Neural progenitor cell (in vitro differentiated cells): ENCODE data around the gene RNF220.

Source experiments
- CTCF ChIP-seq: fragments of 200-600 bp; sonication (generic); IDR thresholded peaks from 2 replicates; pipeline ENCODE4 v1.5.1; 2017; ENCODE audit warnings: antibody characterized with exemption, mild to moderate bottlenecking
- EZH2 ChIP-seq: fragments of 200-600 bp; sonication (generic); IDR thresholded peaks from 2 replicates; pipeline ENCODE4 v1.6.1; 2017; ENCODE audit warnings: antibody characterized with exemption, mild to moderate bottlenecking, moderate library complexity
- EZH2phosphoT487 ChIP-seq: fragments of 200-600 bp; sonication (generic); IDR thresholded peaks from 2 replicates; pipeline ENCODE4 v1.6.1; 2017; ENCODE audit warnings: antibody characterized with exemption

- TF ChIP-seq CTCF (no peak), EZH2phosphoT487 (no peak), EZH2 (no peak)
These were observed 152.7 kb downstream of the RNF220 start for GRCh38 chr1:44557778-44558177.
